ENCODE measurements around the gene DLX4.

The DLX4 gene

GRCh38 chr17:49939318-49939717 lies 29.7 kb upstream of the DLX4 start:
- no peaks in the 10 kb centered on the region for H3K27me3 ChIP-seq (ENCODE audit: insufficient read depth, low read length, poor library complexity, severe bottlenecking)
- no peaks in the 10 kb centered on the region for H3K9me3 ChIP-seq (ENCODE audit: insufficient read depth, low read depth, low read length)
- H3F3A ChIP-seq (ENCODE audit: low read depth), result no peaks in the 10 kb centered on the region
- H3K4me1 ChIP-seq (ENCODE audit: insufficient read depth, low read length, poor library complexity, severe bottlenecking), result no peaks in the 10 kb centered on the region
- TF ChIP-seq CTCF (conservative IDR thresholded peaks at IDR 0.05; ENCODE audit: low read length), result no peak
- TF ChIP-seq EZH2phosphoT487 (IDR thresholded peaks at IDR 0.05; ENCODE audit: borderline replicate concordance), result no peak
- H2AFZ ChIP-seq (ENCODE audit: low read length), result no peak overlapping the region
- H3K4me3 ChIP-seq (ENCODE audit: low read length, poor library complexity, severe bottlenecking), result no peak overlapping the region
- no peaks in the 10 kb centered on the region for H3K36me3 ChIP-seq (ENCODE audit: insufficient read depth, low read length)
- no peaks in the 10 kb centered on the region for H3K79me2 ChIP-seq (ENCODE audit: insufficient read depth, low read length)
- no peak overlapping the region for H3K4me2 ChIP-seq (ENCODE audit: low read depth, low read length, poor library complexity, severe bottlenecking)
- no peaks in the 10 kb centered on the region for H3K9me2 ChIP-seq (replicated peaks; ENCODE audit: low read depth, low read length)
- H4K20me1 ChIP-seq (ENCODE audit: insufficient read depth, low read length, poor library complexity, severe bottlenecking), result no peaks in the 10 kb centered on the region
- H3K9ac ChIP-seq (ENCODE audit: low read depth, low read length, poor library complexity, severe bottlenecking), result no peak overlapping the region

- H3K9me3 ChIP-seq (ENCODE audit: insufficient read depth, low read depth, low read length), result no peaks in the 10 kb centered on the region
- H2AFZ ChIP-seq (ENCODE audit: low read length), result no peak overlapping the region
- H3K36me3 ChIP-seq (ENCODE audit: insufficient read depth, low read length), result no peaks in the 10 kb centered on the region
- no peaks in the 10 kb centered on the region for H3F3A ChIP-seq (ENCODE audit: low read depth)
- no peaks in the 10 kb centered on the region for H3K27me3 ChIP-seq (ENCODE audit: insufficient read depth, low read length, poor library complexity, severe bottlenecking)
- no peaks in the 10 kb centered on the region for H3K79me2 ChIP-seq (ENCODE audit: insufficient read depth, low read length)
- no peak overlapping the region for H3K9ac ChIP-seq (ENCODE audit: low read depth, low read length, poor library complexity, severe bottlenecking)
- no peaks in the 10 kb centered on the region for H3K4me1 ChIP-seq (ENCODE audit: insufficient read depth, low read length, poor library complexity, severe bottlenecking)
- H3K9me2 ChIP-seq (replicated peaks; ENCODE audit: low read depth, low read length), result no peaks in the 10 kb centered on the region
- no peak overlapping the region for H3K4me2 ChIP-seq (ENCODE audit: low read depth, low read length, poor library complexity, severe bottlenecking)
- H4K20me1 ChIP-seq (ENCODE audit: insufficient read depth, low read length, poor library complexity, severe bottlenecking), result no peaks in the 10 kb centered on the region
- TF ChIP-seq EZH2phosphoT487 (IDR thresholded peaks at IDR 0.05; ENCODE audit: borderline replicate concordance), result no peak
- no peak for TF ChIP-seq CTCF (conservative IDR thresholded peaks at IDR 0.05; ENCODE audit: low read length)
- H3K4me3 ChIP-seq (ENCODE audit: low read length, poor library complexity, severe bottlenecking), result no peak overlapping the region
These were observed 27.6 kb upstream of the DLX4 start for GRCh38 chr17:49941427-49941826.

DNA sequence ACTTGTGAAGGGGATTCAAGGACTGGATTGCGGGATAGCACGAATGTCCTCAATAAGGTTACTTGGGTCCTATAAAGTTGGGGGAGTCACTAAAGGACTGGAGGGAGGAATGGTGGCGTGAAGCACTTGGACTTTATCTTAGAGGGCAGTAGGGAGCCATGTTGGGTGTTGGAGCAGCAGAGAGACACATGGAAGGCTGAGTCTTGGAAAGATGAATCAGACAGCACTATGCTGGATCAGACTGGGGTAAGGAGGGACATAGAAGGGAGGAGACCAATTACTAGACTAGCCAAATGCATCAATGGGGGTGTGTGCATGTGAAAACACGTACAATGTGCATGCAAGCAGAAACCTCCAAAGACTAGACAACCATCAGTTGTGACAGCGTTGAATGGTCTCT lies 26.0 kb upstream of the DLX4 start:
- Histone ChIP-seq H3K36me3 (ENCODE audit: insufficient read depth, low read length) (no peaks in the 10 kb centered on the region), H4K20me1 (ENCODE audit: insufficient read depth, low read length, poor library complexity, severe bottlenecking) (no peaks in the 10 kb centered on the region), H3K9me2 (replicated peaks; ENCODE audit: low read depth, low read length) (no peaks in the 10 kb centered on the region), H3K4me2 (ENCODE audit: low read depth, low read length, poor library complexity, severe bottlenecking) (no peak overlapping the region), H2AFZ (ENCODE audit: low read length) (no peak overlapping the region), H3K79me2 (ENCODE audit: insufficient read depth, low read length) (no peaks in the 10 kb centered on the region), H3K4me1 (ENCODE audit: insufficient read depth, low read length, poor library complexity, severe bottlenecking) (no peaks in the 10 kb centered on the region), H3K4me3 (ENCODE audit: low read length, poor library complexity, severe bottlenecking) (no peak overlapping the region), H3K27me3 (ENCODE audit: insufficient read depth, low read length, poor library complexity, severe bottlenecking) (no peaks in the 10 kb centered on the region), H3K9ac (ENCODE audit: low read depth, low read length, poor library complexity, severe bottlenecking) (no peak overlapping the region), H3F3A (ENCODE audit: low read depth) (no peaks in the 10 kb centered on the region), H3K9me3 (ENCODE audit: insufficient read depth, low read depth, low read length) (no peaks in the 10 kb centered on the region)
- TF ChIP-seq EZH2phosphoT487 (IDR thresholded peaks at IDR 0.05; ENCODE audit: borderline replicate concordance) (no peak), CTCF (conservative IDR thresholded peaks at IDR 0.05; ENCODE audit: low read length) (no peak)
